ENCODE results near the gene MIB1.

DNA sequence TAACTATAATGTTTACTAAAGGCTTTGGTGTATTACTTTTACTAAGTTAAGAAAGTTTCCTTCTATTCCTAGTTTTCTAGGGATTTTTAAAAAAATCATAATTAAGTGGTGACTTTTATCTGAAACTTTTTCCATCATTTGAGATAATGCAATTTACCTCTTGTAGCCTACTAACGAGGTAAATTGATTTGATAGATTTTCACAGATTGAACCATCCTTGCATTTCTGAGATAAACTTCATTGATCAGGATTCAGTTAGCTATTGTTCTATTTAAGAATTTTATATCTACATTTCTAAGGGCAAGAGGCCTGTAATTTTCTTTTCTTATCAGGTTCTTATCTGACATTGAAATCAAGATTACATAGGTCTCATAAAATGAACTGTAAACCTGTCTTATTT is 178.1 kb downstream of the MIB1 start:
- TF ChIP-seq MXI1 (IDR thresholded peaks at IDR 0.05; ENCODE audit: low read depth, low read length): no peak
- TF ChIP-seq POU5F1 (IDR thresholded peaks at IDR 0.05; ENCODE audit: borderline replicate concordance, low read depth, low read length, partially characterized antibody): no peak
- TF ChIP-seq ETV5 (CRISPR knock-in tag; IDR thresholded peaks at IDR 0.05; ENCODE audit: low read depth): no peak
- TF ChIP-seq, protein P1, sequence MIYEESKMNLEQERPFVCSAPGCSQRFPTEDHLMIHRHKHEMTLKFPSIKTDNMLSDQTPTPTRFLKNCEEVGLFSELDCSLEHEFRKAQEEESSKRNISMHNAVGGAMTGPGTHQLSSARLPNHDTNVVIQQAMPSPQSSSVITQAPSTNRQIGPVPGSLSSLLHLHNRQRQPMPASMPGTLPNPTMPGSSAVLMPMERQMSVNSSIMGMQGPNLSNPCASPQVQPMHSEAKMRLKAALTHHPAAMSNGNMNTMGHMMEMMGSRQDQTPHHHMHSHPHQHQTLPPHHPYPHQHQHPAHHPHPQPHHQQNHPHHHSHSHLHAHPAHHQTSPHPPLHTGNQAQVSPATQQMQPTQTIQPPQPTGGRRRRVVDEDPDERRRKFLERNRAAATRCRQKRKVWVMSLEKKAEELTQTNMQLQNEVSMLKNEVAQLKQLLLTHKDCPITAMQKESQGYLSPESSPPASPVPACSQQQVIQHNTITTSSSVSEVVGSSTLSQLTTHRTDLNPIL (CRISPR knock-in tag; IDR thresholded peaks at IDR 0.05): no peak
- TF ChIP-seq, protein P2, sequence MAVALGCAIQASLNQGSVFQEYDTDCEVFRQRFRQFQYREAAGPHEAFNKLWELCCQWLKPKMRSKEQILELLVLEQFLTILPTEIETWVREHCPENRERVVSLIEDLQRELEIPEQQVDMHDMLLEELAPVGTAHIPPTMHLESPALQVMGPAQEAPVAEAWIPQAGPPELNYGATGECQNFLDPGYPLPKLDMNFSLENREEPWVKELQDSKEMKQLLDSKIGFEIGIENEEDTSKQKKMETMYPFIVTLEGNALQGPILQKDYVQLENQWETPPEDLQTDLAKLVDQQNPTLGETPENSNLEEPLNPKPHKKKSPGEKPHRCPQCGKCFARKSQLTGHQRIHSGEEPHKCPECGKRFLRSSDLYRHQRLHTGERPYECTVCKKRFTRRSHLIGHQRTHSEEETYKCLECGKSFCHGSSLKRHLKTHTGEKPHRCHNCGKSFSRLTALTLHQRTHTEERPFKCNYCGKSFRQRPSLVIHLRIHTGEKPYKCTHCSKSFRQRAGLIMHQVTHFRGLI (CRISPR knock-in tag; IDR thresholded peaks at IDR 0.05): no peak
- TF ChIP-seq CBX1 (IDR thresholded peaks at IDR 0.05; ENCODE audit: low read depth): no peak
- TF ChIP-seq, protein P3, sequence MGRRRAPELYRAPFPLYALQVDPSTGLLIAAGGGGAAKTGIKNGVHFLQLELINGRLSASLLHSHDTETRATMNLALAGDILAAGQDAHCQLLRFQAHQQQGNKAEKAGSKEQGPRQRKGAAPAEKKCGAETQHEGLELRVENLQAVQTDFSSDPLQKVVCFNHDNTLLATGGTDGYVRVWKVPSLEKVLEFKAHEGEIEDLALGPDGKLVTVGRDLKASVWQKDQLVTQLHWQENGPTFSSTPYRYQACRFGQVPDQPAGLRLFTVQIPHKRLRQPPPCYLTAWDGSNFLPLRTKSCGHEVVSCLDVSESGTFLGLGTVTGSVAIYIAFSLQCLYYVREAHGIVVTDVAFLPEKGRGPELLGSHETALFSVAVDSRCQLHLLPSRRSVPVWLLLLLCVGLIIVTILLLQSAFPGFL (CRISPR knock-in tag; IDR thresholded peaks at IDR 0.05): no peak
